Measurements from ENCODE around the gene NLE1.
"Not testable (repeated sequence)": the region's sequence is repeated elsewhere in the genome, so short reads cannot be mapped to it uniquely, and the experiment has no call there.

Gene NLE1

DNA sequence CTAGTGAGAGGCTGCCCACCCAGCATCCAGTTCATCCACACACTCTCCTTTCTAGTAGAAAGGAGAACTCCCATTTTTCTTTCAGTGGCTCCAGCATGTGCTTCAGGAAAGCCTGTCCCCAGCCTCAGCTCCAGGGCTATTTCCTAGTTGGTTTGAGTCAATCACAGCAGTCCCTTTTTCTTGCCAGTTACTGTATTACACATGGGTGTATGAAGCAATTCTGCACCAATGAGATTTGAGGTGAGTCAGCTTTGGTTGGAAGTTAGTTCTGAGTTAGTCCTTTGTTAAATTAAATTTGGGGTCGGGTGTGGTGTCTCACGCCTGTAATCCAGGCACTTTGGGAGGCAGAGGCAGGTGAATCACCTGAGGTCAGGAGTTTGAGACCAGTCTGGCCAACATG, 47.2 kb downstream of the NLE1 start:
- H3K4me3 ChIP-seq (ENCODE audit: insufficient read depth, low read length, poor library complexity, severe bottlenecking): no peak overlapping the region
- no peaks in the 10 kb centered on the region for H3K27me3 ChIP-seq (ENCODE audit: low read length)
- H3F3A ChIP-seq (ENCODE audit: insufficient read depth): 0 out of 2 replicates have a peak, but pooled peaks cover 5% of the 10 kb centered on the region
- H3K27ac ChIP-seq (ENCODE audit: low read depth, low read length): no peak overlapping the region
- no peaks in the 10 kb centered on the region for H3K36me3 ChIP-seq (ENCODE audit: low read length)
- no peaks in the 10 kb centered on the region for H4K20me1 ChIP-seq (ENCODE audit: low read depth, low read length)
- TF ChIP-seq, protein P1, sequence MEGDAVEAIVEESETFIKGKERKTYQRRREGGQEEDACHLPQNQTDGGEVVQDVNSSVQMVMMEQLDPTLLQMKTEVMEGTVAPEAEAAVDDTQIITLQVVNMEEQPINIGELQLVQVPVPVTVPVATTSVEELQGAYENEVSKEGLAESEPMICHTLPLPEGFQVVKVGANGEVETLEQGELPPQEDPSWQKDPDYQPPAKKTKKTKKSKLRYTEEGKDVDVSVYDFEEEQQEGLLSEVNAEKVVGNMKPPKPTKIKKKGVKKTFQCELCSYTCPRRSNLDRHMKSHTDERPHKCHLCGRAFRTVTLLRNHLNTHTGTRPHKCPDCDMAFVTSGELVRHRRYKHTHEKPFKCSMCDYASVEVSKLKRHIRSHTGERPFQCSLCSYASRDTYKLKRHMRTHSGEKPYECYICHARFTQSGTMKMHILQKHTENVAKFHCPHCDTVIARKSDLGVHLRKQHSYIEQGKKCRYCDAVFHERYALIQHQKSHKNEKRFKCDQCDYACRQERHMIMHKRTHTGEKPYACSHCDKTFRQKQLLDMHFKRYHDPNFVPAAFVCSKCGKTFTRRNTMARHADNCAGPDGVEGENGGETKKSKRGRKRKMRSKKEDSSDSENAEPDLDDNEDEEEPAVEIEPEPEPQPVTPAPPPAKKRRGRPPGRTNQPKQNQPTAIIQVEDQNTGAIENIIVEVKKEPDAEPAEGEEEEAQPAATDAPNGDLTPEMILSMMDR (IDR thresholded peaks at IDR 0.05; ENCODE audit: insufficient read depth, low read length, poor library complexity, severe bottlenecking): no peak
- TF ChIP-seq EZH2phosphoT487 (conservative IDR thresholded peaks at IDR 0.05; ENCODE audit: low read length): no peak
- H3K9me3 ChIP-seq (ENCODE audit: insufficient read depth, low read length): no peaks in the 10 kb centered on the region
- no peak overlapping the region for H2AFZ ChIP-seq (ENCODE audit: low read depth, low read length, severe bottlenecking)
- no peaks in the 10 kb centered on the region for H3K9me2 ChIP-seq (replicated peaks; ENCODE audit: insufficient read depth, low read length)
- no peak overlapping the region for H3K4me2 ChIP-seq (ENCODE audit: low read depth, low read length, poor library complexity, severe bottlenecking)
- H3K9ac ChIP-seq (ENCODE audit: low read length): no peak overlapping the region
- no peaks in the 10 kb centered on the region for H3K79me2 ChIP-seq (ENCODE audit: insufficient read depth, low read length)

DNA sequence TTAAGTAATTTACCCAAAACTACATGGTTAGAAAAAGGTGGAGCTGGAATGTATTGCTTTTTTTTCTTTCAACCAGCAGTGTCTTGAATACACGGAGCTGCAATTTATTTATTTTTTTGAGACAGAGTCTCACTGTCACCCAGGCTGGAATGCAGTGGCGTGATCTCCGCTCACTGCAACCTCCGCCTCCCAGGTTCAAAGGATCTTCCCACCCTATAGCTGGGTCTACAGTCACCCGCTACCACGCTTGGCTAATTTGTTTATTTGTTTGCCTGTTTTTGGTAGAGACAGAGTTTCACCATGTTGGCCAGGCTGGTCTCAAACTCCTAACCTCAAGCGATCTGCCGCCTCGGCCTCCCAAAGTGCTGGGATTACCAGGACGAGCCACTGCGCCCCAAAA, 51.4 kb downstream of the NLE1 start:
- H3K4me3 ChIP-seq (ENCODE audit: insufficient read depth, low read length, poor library complexity, severe bottlenecking); H3K9me3 ChIP-seq (ENCODE audit: insufficient read depth, low read length); H3K27me3 ChIP-seq (ENCODE audit: low read length); H3F3A ChIP-seq (ENCODE audit: insufficient read depth); H3K9me2 ChIP-seq (replicated peaks; ENCODE audit: insufficient read depth, low read length); H4K20me1 ChIP-seq (ENCODE audit: low read depth, low read length); H3K36me3 ChIP-seq (ENCODE audit: low read length); H3K27ac ChIP-seq (ENCODE audit: low read depth, low read length); H2AFZ ChIP-seq (ENCODE audit: low read depth, low read length, severe bottlenecking); H3K79me2 ChIP-seq (ENCODE audit: insufficient read depth, low read length); H3K9ac ChIP-seq (ENCODE audit: low read length); H3K4me2 ChIP-seq (ENCODE audit: low read depth, low read length, poor library complexity, severe bottlenecking): not testable (repeated sequence)

DNA sequence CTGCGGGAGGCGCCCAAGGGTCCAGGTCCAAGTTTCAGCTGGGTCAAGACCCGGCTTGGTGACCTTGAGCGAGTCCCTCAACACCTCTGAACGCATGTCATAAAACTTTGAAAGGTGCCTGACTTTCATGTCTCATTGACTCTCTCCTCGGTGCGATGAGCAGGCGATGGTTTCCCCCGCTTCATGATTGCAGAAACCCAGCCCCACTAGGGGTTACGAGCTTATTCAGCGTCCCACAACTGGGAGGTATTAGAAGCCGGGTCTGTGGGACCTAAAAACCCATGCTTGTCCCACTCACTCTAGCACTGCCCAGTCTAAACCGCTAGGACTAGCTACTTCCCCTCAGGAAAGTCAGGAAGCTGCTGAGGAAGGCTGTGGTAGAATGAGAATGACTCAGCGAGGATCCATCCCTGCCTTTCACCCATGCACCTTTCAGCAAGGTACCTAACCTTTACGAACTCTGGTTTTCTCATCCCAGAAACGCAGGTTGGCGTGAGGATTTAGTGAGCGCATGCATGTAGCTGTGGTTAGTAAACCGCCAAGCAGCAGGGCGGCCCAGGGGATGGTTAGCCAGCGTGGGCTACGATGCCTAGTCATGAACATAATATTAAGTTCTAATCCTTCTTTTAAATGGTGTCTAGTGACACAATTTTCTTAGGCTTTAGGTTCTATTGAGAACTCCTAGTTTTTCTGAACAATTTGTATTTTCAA, 52.4 kb downstream of the NLE1 start:
- Histone ChIP-seq H3K9me2 (replicated peaks; ENCODE audit: insufficient read depth, low read length) (no peaks in the 10 kb centered on the region), H2AFZ (ENCODE audit: low read depth, low read length, severe bottlenecking) (peak overlapping the region; percentile 87), H3K9ac (ENCODE audit: low read length) (peak overlapping the region; percentile 48), H4K20me1 (ENCODE audit: low read depth, low read length) (no peaks in the 10 kb centered on the region), H3K36me3 (ENCODE audit: low read length) (no peaks in the 10 kb centered on the region), H3K9me3 (ENCODE audit: insufficient read depth, low read length) (no peaks in the 10 kb centered on the region), H3F3A (ENCODE audit: insufficient read depth) (0 out of 2 replicates have a peak, but pooled peaks cover 9% of the 10 kb centered on the region), H3K27ac (ENCODE audit: low read depth, low read length) (no peak overlapping the region; the same call in 1 of the 2 replicates), H3K27me3 (ENCODE audit: low read length) (no peaks in the 10 kb centered on the region), H3K4me2 (ENCODE audit: low read depth, low read length, poor library complexity, severe bottlenecking) (peak overlapping the region; percentile 49), H3K4me3 (ENCODE audit: insufficient read depth, low read length, poor library complexity, severe bottlenecking) (peak overlapping the region; percentile 26), H3K79me2 (ENCODE audit: insufficient read depth, low read length) (no peaks in the 10 kb centered on the region)
- TF ChIP-seq EZH2phosphoT487 (conservative IDR thresholded peaks at IDR 0.05; ENCODE audit: low read length): no peak
- TF ChIP-seq, protein P1 (IDR thresholded peaks at IDR 0.05; ENCODE audit: insufficient read depth, low read length, poor library complexity, severe bottlenecking): no peak

DNA sequence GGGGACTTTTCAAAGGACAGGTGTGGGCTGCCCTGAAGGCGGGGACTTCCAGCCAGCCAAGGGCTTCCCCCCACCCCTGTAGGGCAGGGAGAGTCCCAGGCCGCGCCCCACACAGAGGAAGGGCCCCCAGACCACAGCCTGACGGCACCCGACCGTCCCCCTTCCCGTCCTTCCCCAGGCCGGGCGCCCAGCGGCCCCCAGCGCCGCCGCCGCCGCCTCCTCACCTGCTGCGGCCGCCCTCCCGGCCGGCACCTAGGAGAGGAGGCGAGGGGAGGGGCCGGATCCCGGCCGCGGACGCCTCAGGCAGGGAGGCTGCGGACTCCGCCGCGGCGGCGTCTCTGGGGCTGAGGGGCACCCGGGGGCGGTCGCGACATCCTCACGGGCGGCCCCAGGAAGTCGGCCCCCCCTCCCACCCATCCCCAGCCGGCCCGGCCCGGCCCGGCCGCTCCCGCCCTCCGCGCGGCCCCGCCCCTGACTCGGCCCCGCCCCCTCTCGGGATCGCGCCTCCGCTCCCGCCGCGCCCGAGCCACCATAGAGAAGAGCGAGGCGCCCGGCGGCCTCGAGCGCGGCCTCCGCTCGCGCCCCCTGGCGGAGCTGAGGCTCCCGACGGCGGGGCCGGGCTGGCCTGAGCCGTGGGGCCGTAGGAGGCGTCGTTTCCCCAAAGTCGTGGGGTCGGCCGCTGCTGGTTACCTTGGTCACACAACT, 53.1 kb downstream of the NLE1 start:
- TF ChIP-seq, protein P1 (IDR thresholded peaks at IDR 0.05; ENCODE audit: insufficient read depth, low read length, poor library complexity, severe bottlenecking): peak; percentile 62
- TF ChIP-seq EZH2phosphoT487 (conservative IDR thresholded peaks at IDR 0.05; ENCODE audit: low read length): no peak
- Histone ChIP-seq H3K27ac (ENCODE audit: low read depth, low read length) (peak overlapping the region; percentile 29; the same call in 1 of the 2 replicates), H3F3A (ENCODE audit: insufficient read depth) (0 out of 2 replicates have a peak, but pooled peaks cover 9% of the 10 kb centered on the region), H3K9me3 (ENCODE audit: insufficient read depth, low read length) (no peaks in the 10 kb centered on the region), H3K4me2 (ENCODE audit: low read depth, low read length, poor library complexity, severe bottlenecking) (peak overlapping the region; percentile 75), H3K27me3 (ENCODE audit: low read length) (no peaks in the 10 kb centered on the region), H2AFZ (ENCODE audit: low read depth, low read length, severe bottlenecking) (peak overlapping the region; percentile 87), H4K20me1 (ENCODE audit: low read depth, low read length) (no peaks in the 10 kb centered on the region), H3K36me3 (ENCODE audit: low read length) (no peaks in the 10 kb centered on the region), H3K4me3 (ENCODE audit: insufficient read depth, low read length, poor library complexity, severe bottlenecking) (peak overlapping the region; percentile 81), H3K9me2 (replicated peaks; ENCODE audit: insufficient read depth, low read length) (no peaks in the 10 kb centered on the region), H3K9ac (ENCODE audit: low read length) (peak overlapping the region; percentile 85), H3K79me2 (ENCODE audit: insufficient read depth, low read length) (no peaks in the 10 kb centered on the region)

Measured in SU-DHL-6 (cell line).